HepG2 (cell line): Measurements from ENCODE around the gene NANOS1. TPM values are rescaled to one million over a fixed set of nuclear protein-coding genes. Genes with fewer than 3 reads are reported as not detected.

Source experiments
- ATAC-seq: fragments of 200-7000 bp; cut with Tn5 transposase; 3 replicates; pipeline ENCODE4 v1.9.1; 2020; ENCODE audit warnings: mild to moderate bottlenecking, moderate library complexity
- BruUV-seq: library from RNA; stranded (reverse); fragments of 400-500 nt; replicated peaks from 2 replicates; lab custom pipeline; 2021; lab: Mats Ljungman, UMichigan
- CTCF ChIA-PET: fragments of 300-600 bp; formaldehyde crosslinking; extraction: SDS; loops from one replicate; lab custom pipeline; 2021; ENCODE audit warnings: low total read pairs, inconsistent platforms, low intra/inter-chr PET ratio; lab: Yijun Ruan, JAX
- POLR2A ChIA-PET: fragments of 350-600 bp; sonication (Branson Sonifier 250); formaldehyde crosslinking; loops from one replicate; lab custom pipeline; 2020; ENCODE audit warnings: antibody characterized with exemption, inconsistent platforms; lab: Yijun Ruan, JAX
- DNase-seq: peaks from one replicate; pipeline ENCODE4 v3.0.0-alpha.2; 2015; ENCODE audit warnings: low spot score
- FAIRE-seq: peaks from 3 replicates; lab custom pipeline; 2011; peaks lifted over from hg19 to GRCh38; lab: Jason Lieb, UNC
- H2AFZ ChIP-seq: one replicate; pipeline ENCODE4 v1.6.1; 2011; ENCODE audit warnings: low read length, inconsistent platforms
- H3K27ac ChIP-seq: fragments of 300-600 bp; 3 replicates; pipeline ENCODE4 v1.8.0; 2011; ENCODE audit warnings: mixed run types, mild to moderate bottlenecking, mixed read lengths, low read length, inconsistent platforms; ENCODE audit not compliant: insufficient read depth; ENCODE audit errors: extremely low read length
- H3K27me3 ChIP-seq, 2 experiments: fragments of 200-600 bp in 1 of 2; 2 replicates in 1 of 2; 3 replicates in 1 of 2; pipeline versions ENCODE4 v1.6.0 to v1.8.0; 2011; ENCODE audit warnings: low read length in 2 of 2, mild to moderate bottlenecking in 2 of 2, moderate library complexity in 2 of 2, inconsistent platforms in 1 of 2; ENCODE audit not compliant: insufficient read depth in 2 of 2, control insufficient read depth in 1 of 2
- H3K36me3 ChIP-seq, 2 experiments: fragments of 200-600 bp in 1 of 2; replicated peaks in 1 of 2; 2 replicates in 1 of 2; 3 replicates in 1 of 2; pipeline versions ENCODE4 v1.5.1 to v1.8.0; 2011; ENCODE audit warnings: low read length in 2 of 2, inconsistent platforms in 1 of 2; ENCODE audit not compliant: insufficient read depth in 2 of 2, control insufficient read depth in 1 of 2
- H3K4me1 ChIP-seq: 2 replicates; pipeline ENCODE4 v1.5.1; 2012; ENCODE audit warnings: low read length, inconsistent platforms; ENCODE audit not compliant: insufficient read depth
- H3K4me2 ChIP-seq: 2 replicates; pipeline ENCODE4 v1.6.0; 2011; ENCODE audit warnings: low read depth, low read length, inconsistent platforms
- H3K4me3 ChIP-seq, 3 experiments: fragments of 200-600 bp in 1 of 3; sonication (generic), shearing (Covaris generic) in 1 of 3; replicated peaks in 1 of 3; 2 replicates each; pipeline ENCODE4 v1.5.1; 2011 to 2016; ENCODE audit warnings: low read length in 3 of 3, inconsistent platforms in 2 of 3, low read depth in 2 of 3, mild to moderate bottlenecking in 2 of 3, control low read depth in 1 of 3, mixed read lengths in 1 of 3; ENCODE audit not compliant: insufficient read depth in 1 of 3
- H3K79me2 ChIP-seq: one replicate; pipeline ENCODE4 v1.6.1; 2011; ENCODE audit warnings: low read length, inconsistent platforms; ENCODE audit not compliant: insufficient read depth
- H3K9ac ChIP-seq: 2 replicates; pipeline ENCODE4 v1.6.0; 2011; ENCODE audit warnings: mild to moderate bottlenecking, low read depth, low read length, inconsistent platforms; ENCODE audit not compliant: insufficient read depth
- H3K9me3 ChIP-seq: 2 replicates; pipeline ENCODE4 v1.5.1; 2012; ENCODE audit warnings: mild to moderate bottlenecking, low read length
- H4K20me1 ChIP-seq: 2 replicates; pipeline ENCODE4 v1.6.0; 2011; ENCODE audit warnings: inconsistent platforms, mild to moderate bottlenecking, low read length, moderate library complexity; ENCODE audit not compliant: insufficient read depth
- BCL3 ChIP-seq: sonication (generic); formaldehyde crosslinking; IDR thresholded peaks from 2 replicates; pipeline ENCODE4 v1.5.1; 2020; ENCODE audit warnings: mild to moderate bottlenecking, missing genetic modification reagents, moderate library complexity
- CREM ChIP-seq, 2 experiments: sonication (generic) in 1 of 2; formaldehyde crosslinking in 1 of 2; IDR thresholded peaks; 2 replicates each; pipeline versions ENCODE4 v1.4.0 to v1.6.1; 2016 to 2020; ENCODE audit warnings: antibody characterized with exemption in 1 of 2, mild to moderate bottlenecking in 1 of 2, missing genetic modification reagents in 1 of 2
- CTCF ChIP-seq: sonication (generic); formaldehyde crosslinking; IDR thresholded peaks from 2 replicates; pipeline ENCODE4 v1.5.0; 2020; ENCODE audit warnings: mild to moderate bottlenecking, missing genetic modification reagents, moderate library complexity
- DRAP1 ChIP-seq: IDR thresholded peaks from 2 replicates; pipeline ENCODE4 v1.6.1; 2016; ENCODE audit warnings: missing genetic modification reagents, missing compliant biosample characterization
- ELF3 ChIP-seq: IDR thresholded peaks from 2 replicates; pipeline ENCODE4 v1.6.1; 2016; ENCODE audit warnings: missing genetic modification reagents, missing compliant biosample characterization
- FOXO1 ChIP-seq: sonication (generic); formaldehyde crosslinking; IDR thresholded peaks from 2 replicates; pipeline ENCODE4 v1.4.0; 2020; ENCODE audit warnings: missing genetic modification reagents
- GTF2F1 ChIP-seq: fragments of 150-350 bp; IDR thresholded peaks from 2 replicates; pipeline ENCODE4 v1.6.1; 2014; ENCODE audit warnings: low read length
- HNF1B ChIP-seq: sonication (generic); formaldehyde crosslinking; IDR thresholded peaks from 2 replicates; pipeline ENCODE4 v1.5.1; 2020; ENCODE audit warnings: mild to moderate bottlenecking, moderate library complexity, missing genetic modification reagents
- IRX3 ChIP-seq: sonication (generic); formaldehyde crosslinking; IDR thresholded peaks from 2 replicates; pipeline ENCODE4 v1.8.1; 2023; ENCODE audit warnings: mild to moderate bottlenecking, low read depth, missing genetic modification reagents, borderline replicate concordance
- KDM6A ChIP-seq: IDR thresholded peaks from 2 replicates; pipeline ENCODE4 v1.6.1; 2016; ENCODE audit warnings: low read depth
- MYNN ChIP-seq: sonication (generic); formaldehyde crosslinking; IDR thresholded peaks from 2 replicates; pipeline ENCODE4 v1.4.0; 2020; ENCODE audit warnings: mild to moderate bottlenecking, low read depth, missing genetic modification reagents
- SMAD3 ChIP-seq: sonication (generic); formaldehyde crosslinking; IDR thresholded peaks from 2 replicates; pipeline ENCODE4 v1.4.0; 2020; ENCODE audit warnings: missing genetic modification reagents
- ZNF484 ChIP-seq: sonication (generic); formaldehyde crosslinking; IDR thresholded peaks from 2 replicates; pipeline ENCODE4 v1.5.1; 2020; ENCODE audit warnings: mild to moderate bottlenecking, low read depth, missing genetic modification reagents, borderline replicate concordance
- ZNF672 ChIP-seq: sonication (generic); formaldehyde crosslinking; IDR thresholded peaks from 2 replicates; pipeline ENCODE4 v1.8.1; 2022; ENCODE audit warnings: missing genetic modification reagents
- ZNF839 ChIP-seq: sonication (generic); formaldehyde crosslinking; IDR thresholded peaks from 2 replicates; pipeline ENCODE4 v1.4.0; 2020; ENCODE audit warnings: missing genetic modification reagents, mild to moderate bottlenecking, borderline replicate concordance
- WGBS: methylation state at CpG from one replicate; pipeline ENCODE4 v1.1.6; 2017; ENCODE audit warnings: low lambda C conversion rate; 5-methylcytosine and 5-hydroxymethylcytosine counted together
- in situ Hi-C: cut with HindIII; loops from 2 replicates; pipeline ENCODE4 v1.10.0; 2017; ENCODE audit warnings: low pct_unique_long_range_greater_than_20kb; ENCODE audit not compliant: extremely low pct_ligation_motif_present
- intact Hi-C: fragments of 100-400 bp; cut with micrococcal nuclease; formaldehyde crosslinking; loops from one replicate; pipeline ENCODE4 v1.10.0; 2022; ENCODE audit not compliant: unreplicated experiment
- polyA plus RNA-seq, 8 experiments: library from polyadenylated mRNA; depleted of rRNA in 3 of 8; stranded (reverse) in 7 of 8; unstranded in 1 of 8; fragments of >200 nt; fragmentation: Illumina TruSeq in 4 of 8; extraction: Trizol in 4 of 8; gene quantifications; 2 replicates each; pipeline versions ENCODE4 v1.2.1 to v1.2.3, GENCODE V29; 2011 to 2016; ENCODE audit warnings: low read depth in 4 of 8, missing spikeins in 1 of 8, mixed read lengths in 1 of 8; ENCODE audit not compliant: insufficient read depth in 1 of 8
- total RNA-seq, 5 experiments: library from RNA; depleted of rRNA; stranded (reverse); fragments of >200 nt; fragmentation: Illumina TruSeq; extraction: Trizol; gene quantifications; 2 replicates each; pipeline ENCODE4 v1.2.3, GENCODE V29; 2016; ENCODE audit warnings: low read depth in 1 of 5

The NANOS1 gene
- total and polyA plus RNA-seq, 2 of the 13 experiments (the other 11 are each of a cell fraction or from before 2014, with no cell fraction given), result 1.7 to 2.2 TPM

GRCh38 chr10:119080521-119081259 is 51.2 kb downstream of the NANOS1 start, which contains the start of gene EIF3A:
EIF3A (minus strand) TSS chr10:119080817; CDS start chr10:119080676, 141 bp downstream.
- H3K9me3 ChIP-seq, result no peaks in the 10 kb centered on the region
- H3K9ac ChIP-seq, result peak within 1 kb of the TSS; percentile 95
- ATAC-seq (peak; percentile 91), FAIRE-seq (peak; percentile 34), DNase-seq (peak; percentile 82)
- H2AFZ ChIP-seq, result no peak within 1 kb of the TSS
- H3K4me1 ChIP-seq, result peaks cover 53% of the 10 kb centered on the region
- ChIA-PET CTCF (no interaction called here), POLR2A (interaction anchor here (0.6 to 3.3 kb wide), 9 partner anchors 15 to 85 kb away, joined by 3 to 26 read pairs (median 5); partner anchors contain the start of genes DENND10, NANOS1 and SFXN4)
- intact Hi-C loops (loop anchor here (2.0 to 10.0 kb wide), 2 partner anchors 40 to 94 kb away; partner anchors contain the start of gene PRDX3), in situ Hi-C loops (no loop called here)
- H3K4me3 ChIP-seq, result peak within 1 kb of the TSS; percentile 79 to 99 (median 90)
- peak within 1 kb of the TSS; percentile 94 for H3K27ac ChIP-seq
- no TSS peak for BruUV-seq
- H3K4me2 ChIP-seq, result peak within 1 kb of the TSS; percentile 83
- WGBS, result under 1% methylated on average over 14 of the region's 74 CpGs
- H3K79me2 ChIP-seq, result peaks cover 56% of the 10 kb centered on the region
- H3K36me3 ChIP-seq, result no peaks in the 10 kb centered on the region; a peak in 2 of 5 replicates
- H3K27me3 ChIP-seq, result no peaks in the 10 kb centered on the region; a peak in 1 of 5 replicates
- peaks cover 43% of the 10 kb centered on the region for H4K20me1 ChIP-seq
- TF ChIP-seq ZNF484 (CRISPR knock-in tag), result peak; percentile 80; the same call in 1 of the 2 replicates
- TF ChIP-seq KDM6A (CRISPR knock-in tag), result no peak
- TF ChIP-seq BCL3 (CRISPR knock-in tag), result no peak
- peak; percentile 74 for TF ChIP-seq HNF1B (CRISPR knock-in tag)
- peak; percentile 76 for TF ChIP-seq SMAD3 (CRISPR knock-in tag)
- peak; percentile 84; the same call in 1 of the 2 replicates for TF ChIP-seq GTF2F1
- TF ChIP-seq ZNF672, result no peak
- peak; percentile 46; the same call in 1 of the 2 replicates for TF ChIP-seq ELF3
- TF ChIP-seq FOXO1 (CRISPR knock-in tag), result no peak; the same call in none of the 2 replicates
- TF ChIP-seq MYNN (CRISPR knock-in tag), result 0 out of 2 replicates have a peak, but pooled peaks have one; percentile 21
- peak; percentile 5; the same call in 1 of the 2 replicates for TF ChIP-seq CTCF (CRISPR knock-in tag)
- TF ChIP-seq DRAP1, result peak; percentile 94
- TF ChIP-seq IRX3 (CRISPR knock-in tag), result peak; percentile 71; the same call in 1 of the 2 replicates
- no peak for TF ChIP-seq ZNF839
- peak; percentile 50; the same call in 1 of the 2 replicates for TF ChIP-seq CREM (IDR thresholded peaks at IDR 0.05)
- no peak for TF ChIP-seq CREM (CRISPR knock-in tag; IDR thresholded peaks at IDR 0.05)
